AG09309 (cell line): Measurements from ENCODE around the gene BRPF1.

Experiments
- DNase-seq: peaks from one replicate; pipeline ENCODE4 v3.0.0-alpha.2; 2010; ENCODE audit warnings: low read depth
- H3K4me3 ChIP-seq: 2 replicates; pipeline ENCODE4 v1.5.1; 2011; ENCODE audit warnings: mild to moderate bottlenecking, low read depth, low read length, moderate library complexity; ENCODE audit not compliant: control insufficient read depth
- TF ChIP-seq, protein P1 (sequence below): IDR thresholded peaks from 2 replicates; pipeline ENCODE4 v1.5.1; 2011; ENCODE audit warnings: mild to moderate bottlenecking, low read depth, low read length, inconsistent platforms; ENCODE audit not compliant: insufficient read depth, control insufficient read depth; ENCODE audit errors: missing control alignments

Gene BRPF1

DNA sequence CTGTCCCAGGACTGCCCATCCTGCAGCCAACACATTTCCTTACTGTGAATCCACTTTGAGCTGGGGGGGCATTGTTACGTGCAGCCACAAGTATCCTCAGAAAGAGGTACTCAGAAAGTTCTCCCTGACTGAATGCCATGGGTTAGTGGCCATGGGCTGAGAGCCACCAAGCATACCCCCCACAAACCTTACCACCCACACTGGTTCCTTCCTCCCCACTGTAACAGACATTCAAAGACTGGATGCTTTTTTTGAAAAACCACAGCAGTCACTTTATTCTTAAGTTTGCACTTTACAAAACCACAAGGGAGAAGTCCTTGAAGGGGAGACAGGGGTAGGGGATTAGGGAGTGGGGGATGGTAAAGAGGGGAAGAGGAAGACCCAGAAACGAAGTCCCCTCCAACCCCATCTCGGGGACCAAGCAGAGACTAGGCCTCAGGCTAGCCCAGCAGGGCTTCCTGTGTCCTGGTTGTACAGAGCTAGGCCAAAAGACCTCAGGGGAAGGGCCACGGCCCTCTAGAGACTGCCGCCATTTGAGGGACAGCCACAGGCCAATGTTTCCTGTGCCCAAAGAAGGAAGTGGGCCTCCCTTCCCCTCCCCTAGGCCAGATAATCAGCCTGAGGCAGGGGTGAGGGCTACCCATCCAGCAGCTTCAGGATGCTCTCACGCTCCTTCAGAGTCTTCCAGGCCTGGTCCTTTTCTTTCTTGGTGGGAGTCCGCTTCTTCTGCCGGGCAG is 48.4 kb downstream of the BRPF1 start:
- TF ChIP-seq, protein P1, sequence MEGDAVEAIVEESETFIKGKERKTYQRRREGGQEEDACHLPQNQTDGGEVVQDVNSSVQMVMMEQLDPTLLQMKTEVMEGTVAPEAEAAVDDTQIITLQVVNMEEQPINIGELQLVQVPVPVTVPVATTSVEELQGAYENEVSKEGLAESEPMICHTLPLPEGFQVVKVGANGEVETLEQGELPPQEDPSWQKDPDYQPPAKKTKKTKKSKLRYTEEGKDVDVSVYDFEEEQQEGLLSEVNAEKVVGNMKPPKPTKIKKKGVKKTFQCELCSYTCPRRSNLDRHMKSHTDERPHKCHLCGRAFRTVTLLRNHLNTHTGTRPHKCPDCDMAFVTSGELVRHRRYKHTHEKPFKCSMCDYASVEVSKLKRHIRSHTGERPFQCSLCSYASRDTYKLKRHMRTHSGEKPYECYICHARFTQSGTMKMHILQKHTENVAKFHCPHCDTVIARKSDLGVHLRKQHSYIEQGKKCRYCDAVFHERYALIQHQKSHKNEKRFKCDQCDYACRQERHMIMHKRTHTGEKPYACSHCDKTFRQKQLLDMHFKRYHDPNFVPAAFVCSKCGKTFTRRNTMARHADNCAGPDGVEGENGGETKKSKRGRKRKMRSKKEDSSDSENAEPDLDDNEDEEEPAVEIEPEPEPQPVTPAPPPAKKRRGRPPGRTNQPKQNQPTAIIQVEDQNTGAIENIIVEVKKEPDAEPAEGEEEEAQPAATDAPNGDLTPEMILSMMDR, result no peak
- H3K4me3 ChIP-seq, result no peak overlapping the region
- DNase-seq, result no peak

DNA sequence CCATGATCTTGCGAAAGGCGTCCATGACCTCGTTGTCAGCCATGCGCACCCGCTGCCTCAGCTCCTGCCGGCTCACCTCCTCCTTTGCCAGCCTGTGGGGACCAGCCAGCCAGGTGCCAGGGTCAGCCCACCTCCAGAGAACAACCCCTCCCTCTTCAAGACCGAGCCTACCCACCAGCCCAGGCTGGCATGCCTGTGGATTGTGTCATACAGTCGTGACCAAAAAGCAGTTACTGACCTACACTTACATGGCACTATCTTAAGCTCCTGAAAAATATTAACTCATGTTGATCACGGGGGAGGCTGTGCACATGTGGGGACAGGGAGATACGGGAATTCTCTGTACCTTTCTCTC is 48.9 kb downstream of the BRPF1 start:
- H3K4me3 ChIP-seq, result no peak overlapping the region
- no peak for DNase-seq
- TF ChIP-seq, protein P1, result no peak

DNA sequence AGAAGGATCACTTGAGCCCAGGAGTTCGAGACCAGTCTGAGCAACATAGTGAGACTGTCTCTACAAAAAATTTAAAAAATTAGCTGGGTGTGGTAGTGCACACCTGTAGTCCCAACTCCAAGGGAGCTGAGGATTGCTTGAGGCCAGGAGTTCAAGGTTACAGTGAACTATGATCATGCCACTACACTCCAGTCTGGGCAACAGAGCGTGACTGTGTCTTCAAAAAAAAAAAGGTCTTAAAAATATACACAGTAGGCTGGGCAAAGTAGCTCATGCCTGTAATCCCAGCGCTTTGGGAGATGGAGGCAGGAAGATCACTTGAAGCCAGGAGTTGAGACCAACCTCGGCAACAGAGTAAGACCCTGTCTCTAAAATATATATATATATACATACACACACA is 49.4 kb downstream of the BRPF1 start:
- no peak for DNase-seq
- TF ChIP-seq, protein P1, result no peak
- H3K4me3 ChIP-seq, result no peak overlapping the region

DNA sequence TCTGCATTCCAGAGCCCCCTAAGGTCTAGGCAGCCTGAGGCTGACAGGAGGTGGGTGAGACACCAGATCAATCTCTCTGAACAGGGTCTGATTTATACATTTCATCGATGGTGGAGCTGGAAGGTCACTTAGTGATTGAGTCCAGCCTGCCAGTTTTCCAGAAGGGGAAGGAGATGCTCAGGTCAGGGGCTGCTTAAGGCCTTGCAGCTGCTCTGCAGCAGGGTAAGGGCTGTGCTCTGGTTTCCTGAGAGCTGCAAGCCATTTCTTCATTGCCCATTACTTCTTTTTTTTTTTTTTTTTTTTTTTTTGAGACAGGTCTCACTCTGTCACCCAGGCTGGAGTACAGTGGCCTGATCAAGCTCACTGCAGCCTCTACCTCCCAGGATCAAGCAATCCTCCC is 50.0 kb downstream of the BRPF1 start:
- DNase-seq, result no peak
- TF ChIP-seq, protein P1, result no peak
- H3K4me3 ChIP-seq, result no peak overlapping the region

DNA sequence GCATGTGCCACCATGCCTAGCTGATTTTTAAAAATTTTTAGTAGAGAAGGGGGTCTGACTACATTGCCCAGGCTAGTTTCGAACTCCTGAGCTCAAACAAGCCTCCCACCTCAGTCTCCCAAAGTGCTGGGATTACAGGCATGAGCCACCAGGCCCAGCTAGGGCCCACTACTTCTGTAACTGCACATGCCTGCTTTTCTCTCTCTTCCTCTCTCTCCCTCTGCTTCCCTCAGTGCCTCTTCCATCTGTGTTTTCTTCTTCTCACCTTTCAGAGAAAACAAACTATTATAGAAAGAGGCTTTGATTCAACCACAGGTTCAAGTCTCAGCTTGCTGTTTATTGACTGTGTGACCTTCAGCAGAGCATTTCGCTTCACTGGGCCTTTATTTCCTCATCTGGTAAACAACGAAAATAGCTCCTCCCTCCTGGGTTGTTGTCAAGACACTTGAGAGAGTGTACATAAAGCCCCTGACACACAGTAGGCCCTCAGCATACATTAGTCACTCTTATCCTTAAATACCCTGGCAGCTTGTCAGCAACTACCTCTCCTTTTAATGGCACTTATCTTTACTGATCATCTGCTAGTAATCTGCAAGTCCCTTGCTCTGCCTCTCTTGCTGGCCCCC is 50.6 kb downstream of the BRPF1 start:
- no peak for DNase-seq
- H3K4me3 ChIP-seq, result no peak overlapping the region
- TF ChIP-seq, protein P1, result no peak

DNA sequence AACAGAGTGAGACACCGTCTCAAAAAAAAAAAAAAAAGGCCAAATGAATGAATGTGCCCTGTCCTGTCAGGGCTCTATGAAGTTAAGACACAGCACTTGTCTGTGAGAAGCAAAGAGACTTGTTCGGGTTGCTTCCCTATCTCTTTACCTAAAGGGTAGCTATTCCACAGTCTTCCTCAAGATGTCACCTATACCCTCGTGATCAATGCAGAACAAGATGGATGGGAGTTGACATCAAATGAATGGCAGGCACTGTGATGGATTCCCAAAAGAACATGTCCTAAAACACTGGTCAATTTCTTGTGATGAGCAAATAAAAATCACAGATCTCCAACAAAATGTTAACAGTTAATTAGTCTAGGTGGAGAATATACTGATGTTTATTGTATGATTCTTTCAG is 51.2 kb downstream of the BRPF1 start:
- no peak overlapping the region for H3K4me3 ChIP-seq
- TF ChIP-seq, protein P1, result no peak
- no peak for DNase-seq
